Endothelial cell of umbilical vein (primary cell): ENCODE measurements around the gene ACVRL1. TPM values are rescaled to one million over a fixed set of nuclear protein-coding genes. Genes with fewer than 3 reads are reported as not detected.

Experiments used
- BruUV-seq: library from RNA; stranded (reverse); fragments of 400-500 nt; replicated peaks from 2 replicates; lab custom pipeline; 2021; lab: Mats Ljungman, UMichigan
- CTCF ChIA-PET: fragments of 300-600, 350-600 bp; sonication (Branson Sonifier 250); formaldehyde crosslinking; loops from one replicate; lab custom pipeline; 2021; ENCODE audit warnings: antibody characterized with exemption, inconsistent platforms; lab: Charles Lee
- POLR2A ChIA-PET: fragments of 300-600, 350-600 bp; sonication (Branson Sonifier 250); formaldehyde crosslinking; loops from one replicate; lab custom pipeline; 2021; ENCODE audit warnings: antibody characterized with exemption, inconsistent platforms; lab: Charles Lee
- DNase-seq: peaks from one replicate; pipeline ENCODE4 v3.0.0-alpha.2; 2011; ENCODE audit warnings: low read depth, low spot score
- FAIRE-seq: peaks from 2 replicates; lab custom pipeline; 2011; peaks lifted over from hg19 to GRCh38; lab: Jason Lieb, UNC
- H2AFZ ChIP-seq: 2 replicates; pipeline ENCODE4 v1.6.0; 2012; ENCODE audit warnings: low read depth, low read length, control low read depth, inconsistent platforms
- H3K27ac ChIP-seq: 2 replicates; pipeline ENCODE4 v1.5.1; 2011; ENCODE audit warnings: low read depth, mild to moderate bottlenecking, control low read depth, low read length, moderate library complexity; ENCODE audit not compliant: insufficient read depth
- H3K27me3 ChIP-seq, 2 experiments: 2 replicates each; pipeline versions ENCODE4 v1.6.0 to v1.6.1; 2011; ENCODE audit warnings: low read length in 2 of 2, mixed read lengths in 1 of 2; ENCODE audit not compliant: control insufficient read depth in 2 of 2, insufficient read depth in 2 of 2
- H3K36me3 ChIP-seq, 2 experiments: 2 replicates in 1 of 2; 3 replicates in 1 of 2; pipeline ENCODE4 v1.5.1; 2011; ENCODE audit warnings: low read length in 2 of 2, mild to moderate bottlenecking in 1 of 2, moderate library complexity in 1 of 2; ENCODE audit not compliant: control insufficient read depth in 2 of 2, insufficient read depth in 2 of 2; ENCODE audit errors: extremely low read depth in 1 of 2
- H3K4me1 ChIP-seq: 3 replicates; pipeline ENCODE4 v1.5.1; 2011; ENCODE audit warnings: mild to moderate bottlenecking, low read length; ENCODE audit not compliant: control insufficient read depth, insufficient read depth; ENCODE audit errors: extremely low read depth
- H3K4me2 ChIP-seq: 2 replicates; pipeline ENCODE4 v1.6.1; 2011; ENCODE audit warnings: low read length, control low read depth, mixed read lengths; ENCODE audit not compliant: insufficient read depth
- H3K4me3 ChIP-seq, 3 experiments: fragments of 200-600 bp in 1 of 3; sonication (generic), shearing (Covaris generic) in 1 of 3; replicated peaks in 1 of 3; 2 replicates each; pipeline ENCODE4 v1.5.1; 2011 to 2016; ENCODE audit warnings: control low read depth in 3 of 3, low read length in 3 of 3, mild to moderate bottlenecking in 2 of 3, inconsistent platforms in 1 of 3, low read depth in 1 of 3, moderate library complexity in 1 of 3; ENCODE audit not compliant: insufficient read depth in 1 of 3
- H3K79me2 ChIP-seq: 2 replicates; pipeline ENCODE4 v1.6.0; 2012; ENCODE audit warnings: low read length, inconsistent platforms; ENCODE audit not compliant: control insufficient read depth, insufficient read depth
- H3K9ac ChIP-seq: replicated peaks from 2 replicates; pipeline ENCODE3; 2011; ENCODE audit warnings: low read length, control low read depth; ENCODE audit not compliant: insufficient read depth; ENCODE audit errors: extremely low read depth
- H3K9me1 ChIP-seq: replicated peaks from 3 replicates; pipeline ENCODE4 v1.6.0; 2011; ENCODE audit warnings: mild to moderate bottlenecking, low read length; ENCODE audit not compliant: control insufficient read depth, insufficient read depth; ENCODE audit errors: extremely low read depth
- H3K9me3 ChIP-seq: replicated peaks from 2 replicates; pipeline ENCODE4 v1.5.1; 2012; ENCODE audit warnings: low read length, inconsistent platforms; ENCODE audit not compliant: control insufficient read depth, insufficient read depth
- H4K20me1 ChIP-seq: replicated peaks from 2 replicates; pipeline ENCODE3; 2011; ENCODE audit warnings: mild to moderate bottlenecking, low read length; ENCODE audit not compliant: control insufficient read depth, insufficient read depth; ENCODE audit errors: extremely low read depth
- CTCF ChIP-seq, 2 donors: IDR thresholded peaks; 1 replicate in 1 of 2; 2 replicates in 1 of 2; pipeline ENCODE4 v1.5.1; 2011; ENCODE audit warnings: low read length in 2 of 2, mild to moderate bottlenecking in 2 of 2, moderate library complexity in 2 of 2, control low read depth in 1 of 2, inconsistent platforms in 1 of 2, low read depth in 1 of 2; ENCODE audit not compliant: insufficient read depth in 1 of 2; ENCODE audit errors: extremely low read depth in 1 of 2
- EZH2 ChIP-seq: IDR thresholded peaks from 2 replicates; pipeline ENCODE4 v1.6.1; 2012; ENCODE audit warnings: borderline replicate concordance, low read depth, mild to moderate bottlenecking, moderate library complexity, low read length, inconsistent platforms; ENCODE audit not compliant: severe bottlenecking
- FOS ChIP-seq: IDR thresholded peaks from 2 replicates; pipeline ENCODE4 v1.6.1; 2011; ENCODE audit warnings: mild to moderate bottlenecking, low read length, moderate library complexity, borderline replicate concordance; ENCODE audit not compliant: insufficient read depth
- GATA2 ChIP-seq: IDR thresholded peaks from 2 replicates; pipeline ENCODE4 v1.7.0; 2011; ENCODE audit warnings: low read depth, mild to moderate bottlenecking, moderate library complexity, mixed read lengths, low read length; ENCODE audit not compliant: insufficient read length, insufficient read depth
- JUN ChIP-seq: IDR thresholded peaks from 2 replicates; pipeline ENCODE4 v1.6.1; 2011; ENCODE audit warnings: borderline replicate concordance, low read depth; ENCODE audit not compliant: insufficient read length, insufficient read depth
- MAX ChIP-seq: IDR thresholded peaks from 2 replicates; pipeline ENCODE4 v1.6.1; 2011; ENCODE audit not compliant: insufficient read depth, insufficient read length
- MYC ChIP-seq: IDR thresholded peaks from one replicate; pipeline ENCODE4 v1.6.1; 2011; ENCODE audit warnings: mild to moderate bottlenecking, low read depth, low read length
- POLR2A ChIP-seq: IDR thresholded peaks from 2 replicates; pipeline ENCODE4 v1.6.1; 2012; ENCODE audit warnings: low read depth, mild to moderate bottlenecking, control low read depth, low read length
- POLR2AphosphoS5 ChIP-seq: IDR thresholded peaks from 2 replicates; pipeline ENCODE4 v1.6.1; 2012; ENCODE audit warnings: low read depth, mild to moderate bottlenecking, control low read depth, low read length, moderate library complexity; ENCODE audit not compliant: insufficient read depth
- dilution Hi-C: fragments of 300-500 bp; cut with MboI; formaldehyde crosslinking; loops from one replicate; pipeline ENCODE4 v1.15.0; 2019; ENCODE audit warnings: low sequenced_read_pairs; ENCODE audit not compliant: extremely low pct_ligation_motif_present
- intact Hi-C: fragments of 100-400 bp; cut with micrococcal nuclease; formaldehyde crosslinking; loops from one replicate; pipeline ENCODE4 v1.10.0; 2022
- polyA plus RNA-seq, 4 experiments: library from polyadenylated mRNA; depleted of rRNA in 3 of 4; stranded (reverse) in 3 of 4; unstranded in 1 of 4; fragments of >200 nt; gene quantifications; 2 replicates each; pipeline versions ENCODE4 v1.2.1 to v1.2.3, GENCODE V29; 2011 to 2012; ENCODE audit warnings: missing spikeins in 1 of 4
- total RNA-seq: library from RNA; stranded (reverse); gene quantifications from 2 replicates; pipeline ENCODE4 v1.2.3, GENCODE V29; 2021

Gene ACVRL1
- total and polyA plus RNA-seq, 2 donors (not counting 3 experiments of a cell fraction or from before 2014, with no cell fraction given): 355 to 404 TPM

- Histone ChIP-seq H3K36me3 (peaks cover 0 to 2% of the 10 kb centered on the region in 2 experiments), H3K4me1 (peaks cover 40% of the 10 kb centered on the region), H3K4me2 (no peak overlapping the region), H3K9me1 (no peaks in the 10 kb centered on the region), H3K79me2 (peaks cover 99% of the 10 kb centered on the region), H4K20me1 (peaks cover 4% of the 10 kb centered on the region), H3K27ac (no peak overlapping the region), H2AFZ (no peak overlapping the region), H3K9me3 (no peaks in the 10 kb centered on the region), H3K9ac (no peak overlapping the region), H3K4me3 (no peak overlapping the region), H3K27me3 (no peaks in the 10 kb centered on the region)
- intact Hi-C loops: no loop called here
- DNase-seq (no peak), FAIRE-seq (no peak)
- CTCF ChIA-PET: interaction anchor here (0.8 to 1.4 kb wide), 3 partner anchors 11 to 33 kb away, joined by 3 read pairs; no protein-coding TSS in a partner anchor
- POLR2A ChIA-PET: interaction anchor here (1.5 kb wide), 1 partner anchor 47 kb away, joined by 3 read pairs; the partner anchor contains the start of gene TAMALIN
- BruUV-seq: no TSS peak
- no peak for TF ChIP-seq CTCF (IDR thresholded peaks at IDR 0.05; ENCODE audit: extremely low read depth in 1 of 2, insufficient read depth in 1 of 2, low read depth in 1 of 2, low read length in 2 of 2)
- no peak for TF ChIP-seq MAX
- TF ChIP-seq POLR2A: no peak
- no peak for TF ChIP-seq MYC
- no peak for TF ChIP-seq GATA2
- dilution Hi-C loops: no loop called here
Measured at GRCh38 chr12:51959211-51959610, 51.9 kb downstream of the ACVRL1 start.

GRCh38 chr12:51959921-51960320, 52.6 kb downstream of the ACVRL1 start:
- POLR2A ChIA-PET: no interaction called here
- no peaks in the 10 kb centered on the region for H3K9me3 ChIP-seq
- H3K27me3 ChIP-seq: no peaks in the 10 kb centered on the region
- no peak overlapping the region for H3K27ac ChIP-seq
- no peak for TF ChIP-seq CTCF (IDR thresholded peaks at IDR 0.05; ENCODE audit: extremely low read depth in 1 of 2, insufficient read depth in 1 of 2, low read depth in 1 of 2, low read length in 2 of 2)
- TF ChIP-seq POLR2AphosphoS5: no peak
- TF ChIP-seq EZH2: no peak
- no peak for TF ChIP-seq FOS
- no peak for TF ChIP-seq POLR2A
- no peak for TF ChIP-seq GATA2
- no peak for TF ChIP-seq JUN
- no peak for TF ChIP-seq MYC
- no peak for TF ChIP-seq MAX
- no TSS peak for BruUV-seq
- no peak overlapping the region for H3K4me3 ChIP-seq
- peaks cover 99% of the 10 kb centered on the region for H3K79me2 ChIP-seq
- intact Hi-C loops: no loop called here
- H4K20me1 ChIP-seq: peaks cover 4% of the 10 kb centered on the region
- DNase-seq: no peak
- H3K9ac ChIP-seq: no peak overlapping the region
- CTCF ChIA-PET: interaction anchor here (1.1 to 1.4 kb wide), 2 partner anchors 13 to 34 kb away, joined by 3 read pairs; no protein-coding TSS in a partner anchor
- H3K9me1 ChIP-seq: no peaks in the 10 kb centered on the region
- H3K36me3 ChIP-seq: peaks cover 0 to 2% of the 10 kb centered on the region in 2 experiments
- dilution Hi-C loops: no loop called here
- FAIRE-seq: no peak
- H2AFZ ChIP-seq: no peak overlapping the region
- no peak overlapping the region for H3K4me2 ChIP-seq
- peaks cover 32% of the 10 kb centered on the region for H3K4me1 ChIP-seq
